Peyer's patch (tissue), 4 donors: Measurements from ENCODE around the gene HOXA6. TPM values are rescaled to one million over a fixed set of nuclear protein-coding genes. Genes with fewer than 3 reads are reported as not detected.

ENCODE experiments used
- DNase-seq, 3 donors: peaks; one replicate each; pipeline ENCODE4 v3.0.0-alpha.2; 2017 to 2019
- H3K27ac ChIP-seq, 4 donors: fragments of 200-600 bp; sonication (generic); one replicate each; pipeline ENCODE4 v1.5.1; 2016 to 2019
- H3K27me3 ChIP-seq, 2 donors: fragments of 200-600 bp; sonication (generic); one replicate each; pipeline ENCODE4 v1.5.1; 2019
- H3K36me3 ChIP-seq, 3 donors: fragments of 200-600 bp; sonication (generic); one replicate each; pipeline ENCODE4 v1.5.1; 2016 to 2019
- H3K4me1 ChIP-seq, 4 donors: fragments of 200-600 bp; sonication (generic); one replicate each; pipeline ENCODE4 v1.5.1; 2016 to 2019
- H3K4me3 ChIP-seq, 4 donors: fragments of 200-600 bp; sonication (generic); 1 replicate in 3 of 4; 2 replicates in 1 of 4; pipeline ENCODE4 v1.5.1; 2016 to 2019; ENCODE audit warnings: mild to moderate bottlenecking in 1 of 4
- H3K9me3 ChIP-seq, 4 donors: fragments of 200-600 bp; sonication (generic); one replicate each; pipeline ENCODE4 v1.5.1; 2016 to 2019; ENCODE audit warnings: mild to moderate bottlenecking in 1 of 4
- POLR2A ChIP-seq, 2 donors: fragments of 450-650 bp; IDR thresholded peaks; one replicate each; pipeline ENCODE4 v1.5.1; 2017; ENCODE audit warnings: antibody characterized with exemption in 2 of 2, mild to moderate bottlenecking in 2 of 2, moderate library complexity in 2 of 2
- total RNA-seq, 4 donors: library from RNA; depleted of rRNA; stranded (reverse); fragments of >200 nt; gene quantifications; one replicate each; pipeline ENCODE4 v1.1.0, GENCODE V29; 2016
- TF ChIP-seq, protein P1 (sequence below), 6 experiments: fragments of 450-650 bp in 4 of 6; fragments of 200-600 bp in 2 of 6; sonication (generic) in 1 of 6; IDR thresholded peaks; one replicate each; pipeline ENCODE4 v1.5.1; 2017 to 2019; ENCODE audit warnings: antibody characterized with exemption in 6 of 6, mild to moderate bottlenecking in 3 of 6, moderate library complexity in 1 of 6

The HOXA6 gene
- total RNA-seq, 4 donors from 2014 or later: 18.7 to 45.0 (median 30.7) TPM

GRCh38 chr7:27104341-27105058 is 43.1 kb downstream of the HOXA6 start:
- Histone ChIP-seq H3K4me3 (no peak overlapping the region), H3K4me1 (peaks cover 0 to 24% (median 1%) of the 10 kb centered on the region in 4 donors), H3K9me3 (no peaks in the 10 kb centered on the region), H3K36me3 (no peaks in the 10 kb centered on the region), H3K27me3 (no peaks in the 10 kb centered on the region), H3K27ac (peak overlapping the region in 3 of 4 donors; percentile 6 to 93 (median 89))
- peak in 1 of 3 donors; percentile 29 for DNase-seq
- no peak for TF ChIP-seq POLR2A (IDR thresholded peaks at IDR 0.05)
- TF ChIP-seq, protein P1, sequence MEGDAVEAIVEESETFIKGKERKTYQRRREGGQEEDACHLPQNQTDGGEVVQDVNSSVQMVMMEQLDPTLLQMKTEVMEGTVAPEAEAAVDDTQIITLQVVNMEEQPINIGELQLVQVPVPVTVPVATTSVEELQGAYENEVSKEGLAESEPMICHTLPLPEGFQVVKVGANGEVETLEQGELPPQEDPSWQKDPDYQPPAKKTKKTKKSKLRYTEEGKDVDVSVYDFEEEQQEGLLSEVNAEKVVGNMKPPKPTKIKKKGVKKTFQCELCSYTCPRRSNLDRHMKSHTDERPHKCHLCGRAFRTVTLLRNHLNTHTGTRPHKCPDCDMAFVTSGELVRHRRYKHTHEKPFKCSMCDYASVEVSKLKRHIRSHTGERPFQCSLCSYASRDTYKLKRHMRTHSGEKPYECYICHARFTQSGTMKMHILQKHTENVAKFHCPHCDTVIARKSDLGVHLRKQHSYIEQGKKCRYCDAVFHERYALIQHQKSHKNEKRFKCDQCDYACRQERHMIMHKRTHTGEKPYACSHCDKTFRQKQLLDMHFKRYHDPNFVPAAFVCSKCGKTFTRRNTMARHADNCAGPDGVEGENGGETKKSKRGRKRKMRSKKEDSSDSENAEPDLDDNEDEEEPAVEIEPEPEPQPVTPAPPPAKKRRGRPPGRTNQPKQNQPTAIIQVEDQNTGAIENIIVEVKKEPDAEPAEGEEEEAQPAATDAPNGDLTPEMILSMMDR (IDR thresholded peaks at IDR 0.05): no peak

DNA sequence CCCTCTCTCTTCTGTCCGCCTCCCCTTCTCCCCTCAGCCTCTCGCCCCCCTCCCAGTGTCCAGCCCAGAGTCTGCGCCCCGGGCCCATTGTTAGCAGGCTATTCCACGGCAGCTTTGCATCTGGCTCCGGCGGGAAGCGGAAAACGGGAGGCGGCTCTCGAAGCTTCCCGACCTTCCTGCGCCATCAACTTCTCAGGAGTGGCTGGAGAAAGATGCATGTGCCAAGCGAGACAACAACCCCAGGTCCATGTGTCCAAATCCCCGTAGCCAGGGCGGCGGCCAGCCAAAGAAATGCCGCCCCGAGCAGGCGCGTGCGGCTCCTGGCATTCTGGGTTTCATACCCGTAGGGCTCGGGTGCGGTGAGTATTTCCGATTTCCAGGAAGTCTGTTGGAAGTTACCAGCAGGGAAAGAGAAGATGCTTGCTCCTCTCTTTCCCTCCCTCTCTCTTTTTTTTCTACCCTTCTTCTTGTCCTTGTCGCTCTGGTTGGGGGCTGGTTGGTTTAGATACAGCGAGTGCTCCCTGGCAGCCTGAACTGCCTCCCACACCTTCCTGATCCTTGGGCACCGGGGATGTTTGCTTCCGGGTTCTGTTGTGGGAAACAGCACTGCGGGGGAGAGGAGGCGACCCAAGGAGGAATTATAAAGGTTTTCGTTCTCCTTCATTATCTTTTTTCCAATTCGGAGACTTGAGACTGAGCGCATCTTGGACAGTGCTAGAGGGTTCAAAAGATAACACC is 43.9 kb downstream of the HOXA6 start:
- Histone ChIP-seq H3K9me3 (no peaks in the 10 kb centered on the region), H3K27me3 (no peaks in the 10 kb centered on the region), H3K27ac (peak overlapping the region; percentile 6 to 93 (median 62)), H3K4me3 (peak overlapping the region in 2 of 4 donors; percentile 52 to 66), H3K4me1 (peaks cover 0 to 17% (median 1%) of the 10 kb centered on the region in 4 donors), H3K36me3 (no peaks in the 10 kb centered on the region)
- DNase-seq: peak in 2 of 3 donors; percentile 64 to 69
- TF ChIP-seq, protein P1 (IDR thresholded peaks at IDR 0.05): no peak
- no peak for TF ChIP-seq POLR2A (IDR thresholded peaks at IDR 0.05)

- Histone ChIP-seq H3K4me3 (peak within 1 kb of the TSS; percentile 21 to 66 (median 37)), H3K9me3 (no peaks in the 10 kb centered on the region), H3K27ac (peak within 1 kb of the TSS; percentile 56 to 93 (median 74)), H3K36me3 (no peaks in the 10 kb centered on the region), H3K27me3 (no peaks in the 10 kb centered on the region), H3K4me1 (peaks cover 0 to 19% (median 1%) of the 10 kb centered on the region in 4 donors)
- DNase-seq: peak in 2 of 3 donors; percentile 66 to 75
- TF ChIP-seq POLR2A (IDR thresholded peaks at IDR 0.05): peak in 1 of 2 donors; percentile 24
- TF ChIP-seq, protein P1 (IDR thresholded peaks at IDR 0.05): no peak
Measured at GRCh38 chr7:27102581-27103442, 44.8 kb downstream of the HOXA6 start, which contains the start of gene HOXA2. HOXA2 (minus strand) TSS chr7:27102683; CDS start chr7:27102500, 183 bp downstream.

GRCh38 chr7:27101957-27102580 is 45.5 kb downstream of the HOXA6 start:
- H3K36me3 ChIP-seq: no peaks in the 10 kb centered on the region
- H3K4me1 ChIP-seq: peaks cover 0 to 23% (median 3%) of the 10 kb centered on the region in 4 donors
- peak overlapping the region; percentile 21 to 66 (median 37) for H3K4me3 ChIP-seq
- no peaks in the 10 kb centered on the region for H3K27me3 ChIP-seq
- peak overlapping the region; percentile 56 to 93 (median 74) for H3K27ac ChIP-seq
- H3K9me3 ChIP-seq: no peaks in the 10 kb centered on the region
- peak in 1 of 3 donors; percentile 68 for DNase-seq
- TF ChIP-seq, protein P1 (IDR thresholded peaks at IDR 0.05): no peak
- no peak for TF ChIP-seq POLR2A (IDR thresholded peaks at IDR 0.05)
